Left lung (tissue), 10 donors: Measurements from ENCODE around the gene WWOX. TPM values are rescaled to one million over a fixed set of nuclear protein-coding genes. Genes with fewer than 3 reads are reported as not detected.
A peak's percentile ranks its signal among the peaks of the same experiment; 100 is the strongest.

Source experiments
- ATAC-seq: fragments of 200-7000 bp; cut with Tn5 transposase; one replicate; pipeline ENCODE4 v1.9.1; 2020; ENCODE audit warnings: moderate library complexity
- DNase-seq, 4 donors: peaks; one replicate each; pipeline ENCODE4 v3.0.0-alpha.2; 2013 to 2020
- H3K27ac ChIP-seq, 2 donors: fragments of 200-600 bp; sonication (generic) in 1 of 2; one replicate each; pipeline versions ENCODE4 v1.5.0 to v1.8.0; 2020 to 2021
- H3K27me3 ChIP-seq, 2 donors: fragments of 200-600 bp; sonication (generic) in 1 of 2; one replicate each; pipeline versions ENCODE4 v1.5.0 to v1.8.0; 2020 to 2021
- H3K36me3 ChIP-seq, 2 donors: fragments of 200-600 bp; sonication (generic) in 1 of 2; one replicate each; pipeline versions ENCODE4 v1.5.0 to v1.8.0; 2020 to 2021
- H3K4me1 ChIP-seq, 2 donors: fragments of 200-600 bp; one replicate each; pipeline ENCODE4 v1.8.0; 2021
- H3K4me3 ChIP-seq, 2 donors: fragments of 200-600 bp; sonication (generic) in 1 of 2; one replicate each; pipeline versions ENCODE4 v1.5.0 to v1.8.0; 2020 to 2021; ENCODE audit warnings: mild to moderate bottlenecking in 1 of 2
- H3K9me3 ChIP-seq, 2 donors: fragments of 200-600 bp; sonication (generic) in 1 of 2; one replicate each; pipeline versions ENCODE4 v1.5.0 to v1.8.0; 2020 to 2021
- intact Hi-C, 2 donors: fragments of 100-400 bp; cut with DNase I; formaldehyde crosslinking; loops; one replicate each; pipeline versions ENCODE4 v1.11.2 to v1.14.2; 2022
- polyA plus RNA-seq, 6 donors: library from polyadenylated mRNA; unstranded; fragments of 120-200 nt; gene quantifications; one replicate each; pipeline ENCODE4 v1.2.1, GENCODE V29; 2013; ENCODE audit not compliant: insufficient read length in 6 of 6
- total RNA-seq, 2 donors: library from RNA; stranded (reverse); fragmentation: NEBNext Ultra II Directional; extraction: Animal tissue kit (Norgen Biotek cat#: 25700); gene quantifications; one replicate each; pipeline ENCODE4 v1.2.1, GENCODE V29; 2021
- TF ChIP-seq, protein P1 (sequence below), 2 donors: fragments of 200-600 bp; sonication (generic) in 1 of 2; IDR thresholded peaks; one replicate each; pipeline versions ENCODE4 v1.5.0 to v1.8.0; 2021; ENCODE audit warnings: antibody characterized with exemption in 2 of 2
- donor health status: DM: no; HTN: yes; CAD: no.
- donor health status: DM: no; HTN: no; CAD: no.

Gene WWOX
- total and polyA plus RNA-seq, 8 donors, result 17.2 to 40.3 (median 30.8) TPM

DNA sequence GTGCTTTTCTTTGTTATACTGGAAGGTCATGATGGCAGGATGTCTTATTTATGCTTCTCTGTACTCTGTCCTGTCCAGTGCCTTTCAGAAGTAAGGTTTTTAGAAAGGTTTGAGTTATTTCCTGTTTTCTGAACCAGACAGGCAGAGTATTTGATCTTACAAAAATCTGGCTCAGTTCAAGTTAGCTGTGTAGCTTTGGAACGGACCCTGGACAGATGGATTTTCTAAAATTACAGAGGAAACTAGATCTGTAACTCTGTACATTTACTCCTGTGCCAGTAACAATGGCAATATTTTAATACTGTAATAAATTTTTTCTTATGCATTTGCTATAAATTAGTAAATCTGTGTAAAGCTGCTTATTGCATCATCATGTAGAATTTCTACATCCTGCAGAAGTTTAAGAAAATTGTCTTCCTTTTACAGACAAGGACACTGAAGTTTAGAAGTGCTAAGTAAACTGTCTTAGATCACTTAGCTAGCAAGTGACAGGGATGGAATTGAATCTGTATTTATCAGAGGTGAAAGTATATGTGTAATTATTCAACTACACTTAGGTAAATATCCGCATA is 347.6 kb downstream of the WWOX start:
- no peak overlapping the region for H3K4me3 ChIP-seq
- ATAC-seq (no peak), DNase-seq (peak in 1 of 4 donors; percentile 8)
- TF ChIP-seq, protein P1, sequence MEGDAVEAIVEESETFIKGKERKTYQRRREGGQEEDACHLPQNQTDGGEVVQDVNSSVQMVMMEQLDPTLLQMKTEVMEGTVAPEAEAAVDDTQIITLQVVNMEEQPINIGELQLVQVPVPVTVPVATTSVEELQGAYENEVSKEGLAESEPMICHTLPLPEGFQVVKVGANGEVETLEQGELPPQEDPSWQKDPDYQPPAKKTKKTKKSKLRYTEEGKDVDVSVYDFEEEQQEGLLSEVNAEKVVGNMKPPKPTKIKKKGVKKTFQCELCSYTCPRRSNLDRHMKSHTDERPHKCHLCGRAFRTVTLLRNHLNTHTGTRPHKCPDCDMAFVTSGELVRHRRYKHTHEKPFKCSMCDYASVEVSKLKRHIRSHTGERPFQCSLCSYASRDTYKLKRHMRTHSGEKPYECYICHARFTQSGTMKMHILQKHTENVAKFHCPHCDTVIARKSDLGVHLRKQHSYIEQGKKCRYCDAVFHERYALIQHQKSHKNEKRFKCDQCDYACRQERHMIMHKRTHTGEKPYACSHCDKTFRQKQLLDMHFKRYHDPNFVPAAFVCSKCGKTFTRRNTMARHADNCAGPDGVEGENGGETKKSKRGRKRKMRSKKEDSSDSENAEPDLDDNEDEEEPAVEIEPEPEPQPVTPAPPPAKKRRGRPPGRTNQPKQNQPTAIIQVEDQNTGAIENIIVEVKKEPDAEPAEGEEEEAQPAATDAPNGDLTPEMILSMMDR (IDR thresholded peaks at IDR 0.05), result no peak
- no peak overlapping the region for H3K27ac ChIP-seq
- H3K27me3 ChIP-seq, result no peaks in the 10 kb centered on the region
- H3K4me1 ChIP-seq, result no peaks in the 10 kb centered on the region
- H3K36me3 ChIP-seq, result no peaks in the 10 kb centered on the region
- intact Hi-C loops, result no loop called here
- H3K9me3 ChIP-seq, result no peaks in the 10 kb centered on the region

DNA sequence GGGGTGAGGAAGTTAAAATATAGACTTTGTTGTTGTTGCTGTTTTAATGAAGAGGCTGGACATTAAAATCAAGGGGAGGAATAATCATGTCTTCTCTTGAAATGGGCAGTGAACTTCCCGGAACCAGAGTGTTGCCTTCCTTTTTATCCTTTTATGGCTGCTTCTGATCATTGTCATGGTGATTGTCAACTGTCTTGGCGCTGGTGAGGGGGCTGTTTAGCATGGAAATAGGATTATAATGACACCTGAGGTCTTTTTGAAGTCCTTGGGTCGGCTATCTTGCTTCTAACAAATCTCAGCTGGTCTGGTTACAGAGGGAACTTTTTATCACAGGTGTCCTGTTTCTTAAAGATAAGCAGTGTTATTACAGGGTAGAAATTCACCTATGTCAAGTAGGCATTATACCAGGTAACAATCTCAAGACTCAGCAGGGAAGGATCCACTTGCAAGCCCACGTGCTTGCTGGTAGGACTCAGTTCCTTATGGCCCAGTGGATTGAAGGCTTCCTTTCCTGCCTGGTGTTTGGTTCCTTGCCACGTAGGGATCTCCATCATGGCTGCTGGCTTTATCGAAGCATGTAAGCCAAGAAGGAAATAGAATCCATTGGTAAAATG is 349.3 kb downstream of the WWOX start:
- Histone ChIP-seq H3K27me3 (no peaks in the 10 kb centered on the region), H3K36me3 (no peaks in the 10 kb centered on the region), H3K4me1 (no peaks in the 10 kb centered on the region), H3K27ac (no peak overlapping the region), H3K9me3 (no peaks in the 10 kb centered on the region), H3K4me3 (no peak overlapping the region)
- ATAC-seq (no peak), DNase-seq (no peak)
- intact Hi-C loops, result no loop called here
- TF ChIP-seq, protein P1 (IDR thresholded peaks at IDR 0.05), result no peak

DNA sequence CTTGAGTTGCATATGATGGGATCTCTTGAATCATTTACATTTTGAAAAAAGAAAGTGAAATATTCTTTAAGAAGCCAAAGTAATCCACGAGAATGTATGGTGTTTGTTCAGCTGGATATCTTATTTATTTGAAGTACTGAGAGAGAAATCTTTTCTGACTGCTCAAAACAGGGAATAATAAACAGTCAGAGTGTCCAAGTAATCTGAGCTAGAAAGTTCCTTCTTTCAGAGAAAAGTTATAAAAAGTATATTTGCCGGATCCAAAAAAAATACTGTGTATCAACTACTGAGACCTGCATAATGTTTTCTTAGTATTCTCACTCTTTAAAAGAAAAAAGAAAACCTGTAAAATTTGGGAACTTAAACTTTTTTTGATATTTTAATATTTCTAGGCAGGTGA is 350.8 kb downstream of the WWOX start:
- H3K27ac ChIP-seq, result no peak overlapping the region
- H3K36me3 ChIP-seq, result no peaks in the 10 kb centered on the region
- intact Hi-C loops, result no loop called here
- H3K4me3 ChIP-seq, result no peak overlapping the region
- TF ChIP-seq, protein P1 (IDR thresholded peaks at IDR 0.05), result no peak
- ATAC-seq (no peak), DNase-seq (no peak)
- H3K27me3 ChIP-seq, result no peaks in the 10 kb centered on the region
- no peaks in the 10 kb centered on the region for H3K9me3 ChIP-seq
- no peaks in the 10 kb centered on the region for H3K4me1 ChIP-seq

DNA sequence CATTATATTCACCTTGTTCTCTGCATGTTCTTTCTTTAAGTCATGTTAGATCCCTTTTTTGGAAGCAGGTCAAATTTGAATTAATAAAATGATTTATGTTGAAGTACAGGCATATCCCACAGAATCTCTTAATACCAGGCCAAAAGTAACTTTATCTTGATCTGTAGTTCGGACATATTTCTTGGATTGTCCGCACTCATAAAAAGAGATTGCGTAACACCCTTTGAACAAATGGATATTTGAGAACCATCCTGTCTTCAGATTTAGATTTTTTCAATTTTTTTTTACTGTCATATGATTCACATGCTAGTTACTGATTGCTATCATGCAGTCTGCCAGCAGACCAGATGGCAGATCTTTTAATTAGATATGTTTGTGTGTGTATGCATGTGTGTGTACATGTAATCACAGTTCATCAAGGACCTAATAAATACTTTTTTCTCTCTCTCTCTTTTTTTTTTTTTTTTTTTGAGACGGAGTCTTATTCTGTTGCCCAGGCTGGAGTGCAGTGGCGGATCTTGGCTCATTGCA is 352.6 kb downstream of the WWOX start:
- H3K27ac ChIP-seq, result no peak overlapping the region
- TF ChIP-seq, protein P1 (IDR thresholded peaks at IDR 0.05), result no peak
- ATAC-seq (no peak), DNase-seq (no peak)
- H3K27me3 ChIP-seq, result no peaks in the 10 kb centered on the region
- intact Hi-C loops, result no loop called here
- H3K9me3 ChIP-seq, result no peaks in the 10 kb centered on the region
- no peaks in the 10 kb centered on the region for H3K4me1 ChIP-seq
- H3K36me3 ChIP-seq, result no peaks in the 10 kb centered on the region
- no peak overlapping the region for H3K4me3 ChIP-seq

DNA sequence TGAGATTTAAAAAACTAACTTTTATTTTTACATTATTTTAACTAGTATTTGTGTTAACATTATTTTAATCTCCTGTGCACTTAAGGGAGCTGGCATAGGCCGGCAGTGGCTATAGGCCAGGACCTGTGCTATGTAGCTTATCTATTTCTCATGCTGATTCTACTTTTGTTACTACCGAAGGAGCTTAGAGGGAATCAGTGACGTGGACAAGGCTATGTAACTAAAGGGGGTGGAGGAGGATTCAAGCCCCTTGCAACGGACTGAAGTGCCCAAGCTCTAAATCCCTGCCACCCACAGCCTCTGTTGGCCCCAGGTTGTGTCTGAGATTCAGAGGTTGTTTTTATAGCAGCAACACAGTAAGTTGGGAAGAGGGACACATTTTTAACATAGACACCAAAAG is 356.4 kb downstream of the WWOX start:
- Histone ChIP-seq H3K9me3 (no peaks in the 10 kb centered on the region), H3K36me3 (no peaks in the 10 kb centered on the region), H3K4me3 (no peak overlapping the region), H3K27ac (no peak overlapping the region), H3K27me3 (no peaks in the 10 kb centered on the region), H3K4me1 (no peaks in the 10 kb centered on the region)
- ATAC-seq (no peak), DNase-seq (no peak)
- TF ChIP-seq, protein P1 (IDR thresholded peaks at IDR 0.05), result no peak
- intact Hi-C loops, result no loop called here
